HG03175 (cell line): ENCODE measurements around the gene EMB.
"Not testable (repeated sequence)": the region's sequence is repeated elsewhere in the genome, so short reads cannot be mapped to it uniquely, and the experiment has no call there.

ENCODE experiments used
- ATAC-seq: cut with Tn5 transposase; IDR thresholded peaks from one replicate; pipeline ENCODE4 v1.9.1; 2021; ENCODE audit warnings: mild to moderate bottlenecking, moderate library complexity; ENCODE audit not compliant: unreplicated experiment

Gene EMB

DNA sequence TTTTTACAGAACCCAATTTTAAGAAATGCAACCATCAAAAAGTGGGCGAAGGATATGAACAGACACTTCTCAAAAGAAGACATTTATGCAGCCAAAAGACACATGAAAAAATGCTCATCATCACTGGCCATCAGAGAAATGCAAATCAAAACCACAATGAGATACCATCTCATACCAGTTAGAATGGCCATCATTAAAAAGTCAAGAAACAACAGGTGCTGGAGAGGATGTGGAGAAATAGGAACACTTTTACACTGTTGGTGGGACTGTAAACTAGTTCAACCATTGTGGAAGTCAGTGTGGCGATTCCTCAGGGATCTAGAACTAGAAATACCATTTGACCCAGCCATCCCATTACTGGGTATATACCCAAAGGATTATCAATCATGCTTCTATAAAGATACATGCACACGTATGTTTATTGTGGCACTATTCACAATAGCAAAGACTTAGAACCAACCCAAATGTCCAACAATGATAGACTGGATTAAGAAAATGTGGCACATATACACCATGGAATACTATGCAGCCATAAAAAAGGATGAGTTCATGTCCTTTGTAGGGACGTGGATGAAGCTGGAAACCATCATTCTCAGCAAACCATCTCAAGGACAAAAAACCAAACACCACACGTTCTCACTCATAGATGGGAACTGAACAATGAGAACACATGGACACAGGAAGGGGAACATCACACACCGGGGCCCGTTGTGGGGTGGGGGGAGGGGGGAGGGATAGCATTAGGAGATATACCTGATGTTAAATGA lies 19.7 kb downstream of the EMB start:
- not testable (repeated sequence) for ATAC-seq

GRCh38 chr5:50420343-50420935 lies 20.6 kb downstream of the EMB start:
- no peak for ATAC-seq

DNA sequence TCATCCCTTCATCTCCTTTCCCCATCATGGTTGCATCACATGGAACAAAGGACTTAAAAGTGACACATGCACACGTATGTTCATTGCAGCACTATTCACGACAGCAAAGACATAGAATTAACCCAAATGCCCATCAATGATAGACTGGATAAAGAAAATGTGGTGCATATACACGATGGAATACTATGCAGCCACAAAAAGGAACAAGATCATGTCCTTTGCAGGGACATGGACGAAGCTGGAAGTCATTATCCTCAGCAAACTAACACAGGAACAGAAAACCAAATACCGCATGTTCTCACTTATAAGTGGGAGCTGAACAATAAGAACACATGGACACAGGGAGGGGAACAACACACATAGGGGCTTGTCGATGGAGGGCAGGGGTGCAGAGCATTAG lies 21.4 kb downstream of the EMB start:
- ATAC-seq, result not testable (repeated sequence)

GRCh38 chr5:50416637-50417036 lies 24.5 kb downstream of the EMB start:
- not testable (repeated sequence) for ATAC-seq

DNA sequence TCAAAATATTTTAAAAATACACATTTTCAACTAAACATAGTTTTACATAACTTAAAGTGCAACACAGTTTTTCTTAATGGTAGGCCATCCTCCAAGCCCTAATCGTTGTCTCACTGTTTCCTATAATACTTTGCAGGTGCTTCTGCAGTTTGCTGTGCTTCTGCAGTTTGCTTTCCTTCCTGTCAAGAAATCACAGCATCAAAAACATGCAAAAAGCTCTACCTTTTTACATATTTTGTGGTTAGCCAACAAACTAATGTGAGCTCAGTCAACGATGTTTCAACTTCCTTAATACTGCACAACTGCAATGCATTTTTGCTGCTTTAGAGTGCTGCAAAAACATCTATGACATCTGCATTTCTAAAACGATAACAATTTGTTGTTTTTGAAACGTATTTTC lies 25.2 kb downstream of the EMB start:
- ATAC-seq, result peak; percentile 90

- not testable (repeated sequence) for ATAC-seq
Observed at GRCh38 chr5:50410932-50411331, 30.2 kb downstream of the EMB start.

- no peak for ATAC-seq
Observed at GRCh38 chr5:50406877-50407276, 34.2 kb downstream of the EMB start.

- no peak for ATAC-seq
Observed at GRCh38 chr5:50401336-50401735, 39.8 kb downstream of the EMB start.

GRCh38 chr5:50393925-50394609 lies 47.0 kb downstream of the EMB start:
- ATAC-seq, result not testable (repeated sequence)

DNA sequence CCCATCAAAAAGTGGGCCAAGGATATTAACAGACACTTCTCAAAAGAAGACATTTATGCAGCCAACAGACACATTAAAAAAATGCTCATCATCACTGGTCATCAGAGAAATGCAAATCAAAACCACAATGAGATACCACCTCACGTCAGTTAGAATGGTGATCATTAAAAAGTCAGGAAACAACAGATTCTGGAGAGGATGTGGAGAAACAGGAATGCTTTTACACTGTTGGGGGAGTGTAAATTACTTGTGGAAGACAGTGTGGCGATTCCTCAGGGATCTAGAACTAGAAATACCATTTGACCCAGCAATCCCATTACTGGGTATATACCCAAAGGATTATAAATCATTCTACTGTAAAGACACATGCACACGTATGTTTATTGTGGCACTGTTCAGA lies 48.8 kb downstream of the EMB start:
- not testable (repeated sequence) for ATAC-seq

- not testable (repeated sequence) for ATAC-seq
Observed at GRCh38 chr5:50384381-50384780, 56.7 kb downstream of the EMB start.

DNA sequence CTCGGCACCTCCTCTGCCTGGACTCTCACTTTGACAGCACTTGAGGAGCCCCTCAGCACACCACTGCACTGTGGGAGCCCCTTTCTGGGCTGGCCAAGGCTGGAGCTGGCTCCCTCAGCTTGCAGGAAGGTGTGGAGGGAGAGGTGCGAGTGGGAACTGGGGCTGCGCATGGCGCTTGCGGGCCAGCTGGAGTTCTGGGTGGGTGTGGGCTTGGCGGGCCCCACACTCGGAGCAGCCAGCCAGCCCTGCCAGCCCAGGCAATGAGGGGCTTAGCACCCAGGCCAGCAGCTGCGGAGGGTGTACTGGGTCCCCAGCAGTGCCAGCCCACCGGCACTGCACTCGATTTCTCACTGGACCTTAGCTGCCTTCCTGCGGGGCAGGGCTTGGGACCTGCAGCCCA lies 64.4 kb downstream of the EMB start:
- ATAC-seq, result not testable (repeated sequence)

- ATAC-seq, result not testable (repeated sequence)
Observed at GRCh38 chr5:50369287-50370033, 71.6 kb downstream of the EMB start.

- no peak for ATAC-seq
Observed at GRCh38 chr5:50365426-50366251, 75.4 kb downstream of the EMB start.

DNA sequence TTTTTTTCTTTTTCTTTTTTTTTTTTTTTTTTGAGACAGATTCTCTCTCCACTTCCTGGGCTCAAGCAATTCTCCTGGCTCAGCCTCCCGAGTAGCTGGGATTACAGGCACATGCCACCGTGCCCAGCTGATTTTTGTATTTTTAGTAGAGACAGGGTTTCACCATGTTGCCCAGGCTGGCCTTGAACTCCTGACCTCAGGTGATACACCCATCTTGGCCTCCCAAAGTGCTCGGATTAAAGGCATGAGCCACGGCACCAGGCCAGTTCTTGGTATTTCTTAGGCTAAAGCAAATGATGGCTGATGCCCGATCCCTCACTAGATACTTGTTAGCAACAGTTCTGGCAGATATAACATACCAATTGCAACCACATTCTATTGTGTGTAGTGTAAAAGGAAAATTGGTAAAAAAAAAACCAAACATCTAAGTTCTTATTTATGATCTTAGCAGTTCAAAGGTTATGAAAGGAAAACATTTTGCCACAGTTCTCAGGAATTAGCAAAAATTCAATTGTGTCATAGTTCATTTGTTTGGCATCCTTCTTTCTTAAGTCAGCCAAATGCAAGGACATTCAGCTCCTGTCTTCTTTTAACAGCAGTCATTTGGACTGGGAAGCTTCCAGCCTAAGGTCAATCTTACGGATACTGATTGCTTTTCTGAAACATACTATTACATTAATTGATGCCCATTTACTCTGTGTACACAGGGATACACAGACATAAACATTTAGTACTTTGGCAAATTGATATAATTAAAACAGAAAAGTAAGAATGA lies 76.4 kb downstream of the EMB start:
- not testable (repeated sequence) for ATAC-seq

GRCh38 chr5:50359187-50359586 lies 81.9 kb downstream of the EMB start:
- no peak for ATAC-seq

DNA sequence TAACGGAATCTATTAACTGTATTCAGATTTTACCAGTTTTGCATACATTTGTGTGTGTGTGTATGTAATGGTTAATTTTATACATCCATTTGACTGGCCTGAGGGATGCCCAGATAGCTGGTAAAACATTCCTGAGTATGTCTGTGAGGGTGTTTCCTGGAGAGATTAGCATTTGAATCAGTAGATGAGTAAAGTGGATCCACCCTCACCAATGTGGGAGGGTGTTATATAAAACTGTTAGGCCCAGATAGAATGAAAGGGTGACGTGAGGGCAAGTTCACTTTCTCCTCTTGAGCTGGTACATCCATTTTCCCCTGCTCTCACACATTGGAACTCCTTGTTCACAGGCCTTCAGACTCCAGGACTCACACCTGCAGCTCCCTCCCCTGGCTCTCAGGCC lies 88.7 kb downstream of the EMB start:
- no peak for ATAC-seq
